Activated CD8-positive, alpha-beta memory T cell treated with anti-CD3 and anti-CD28 coated beads, Interleukin-2, amount 50 U/mL, for 1 hour (primary cell): ENCODE measurements around the gene HOXB7.

Experiments
- DNase-seq: peaks from one replicate; pipeline ENCODE4 v3.0.0-alpha.2; 2020; ENCODE audit errors: extremely low read depth

HOXB7 gene

DNA sequence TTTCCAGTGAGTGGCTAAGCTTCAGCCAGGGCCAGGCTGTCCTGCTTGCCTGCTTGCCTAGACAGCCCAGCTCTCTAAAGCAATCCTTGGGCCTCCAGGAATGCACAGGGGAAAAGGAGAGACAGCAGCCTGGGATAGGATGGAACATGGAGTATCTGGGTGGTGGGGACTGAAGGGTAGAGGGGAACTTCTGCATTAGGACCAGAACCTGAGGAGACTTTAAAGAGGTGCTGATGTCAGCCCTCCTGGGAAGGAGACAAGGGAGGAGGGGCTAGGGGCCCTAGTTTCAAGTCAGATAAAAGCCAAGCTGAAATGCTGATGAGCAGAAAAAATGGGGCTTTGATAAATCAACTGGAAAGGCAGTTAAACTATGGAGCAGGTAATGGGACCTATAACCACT is 1.8 kb downstream of the HOXB7 start:
- no peak for DNase-seq

DNA sequence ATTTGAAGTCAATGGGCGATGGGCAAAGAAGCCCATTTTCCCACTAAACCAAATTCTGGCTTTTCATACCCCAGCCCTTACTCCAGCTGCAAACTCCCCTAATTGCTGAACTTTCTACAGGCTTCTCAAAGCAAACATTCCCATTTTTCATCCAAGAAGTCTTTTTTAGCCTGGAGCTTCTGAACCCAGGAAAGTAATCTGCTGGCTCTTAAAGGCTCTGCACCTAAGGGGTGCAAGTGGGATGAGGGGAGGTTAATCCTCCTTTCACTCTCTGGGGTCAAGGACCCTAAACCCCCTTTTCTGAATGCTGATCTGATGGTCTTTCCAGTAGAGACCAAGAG is 2.4 kb downstream of the HOXB7 start:
- DNase-seq: no peak

DNA sequence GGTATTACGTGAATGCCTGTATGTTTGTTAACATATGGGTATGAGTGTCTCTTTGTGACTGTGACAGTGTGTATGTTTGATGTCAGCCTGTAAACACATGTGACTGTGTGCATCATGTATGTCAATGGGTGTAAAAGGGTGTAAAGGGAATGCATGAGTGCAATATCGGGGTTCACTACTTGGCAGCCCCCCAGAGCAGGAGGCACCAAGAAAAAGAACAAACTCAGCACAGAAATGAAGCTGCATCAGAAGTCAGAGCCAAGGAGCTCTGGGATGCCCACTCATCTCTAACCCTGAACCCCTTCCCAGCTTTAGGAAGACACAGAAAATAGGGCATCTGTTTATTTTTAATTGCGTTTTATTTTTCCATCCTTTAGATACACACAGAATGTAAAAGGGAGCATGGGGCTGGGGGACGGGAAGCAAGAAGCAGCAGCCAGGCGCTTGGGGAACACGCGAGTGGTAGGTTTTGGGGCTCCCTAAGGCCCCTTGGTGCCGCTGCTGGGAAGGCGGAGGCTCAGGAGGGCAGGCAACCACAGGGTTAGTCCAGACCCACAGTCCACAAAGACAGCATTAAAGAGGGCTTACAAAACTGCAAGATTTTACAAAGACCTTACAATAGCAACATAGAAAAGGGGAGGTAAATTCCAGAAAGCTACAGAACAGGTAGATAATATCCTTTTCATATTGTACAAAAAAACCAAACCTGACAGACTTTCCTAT is 3.8 kb downstream of the HOXB7 start:
- DNase-seq: no peak

DNA sequence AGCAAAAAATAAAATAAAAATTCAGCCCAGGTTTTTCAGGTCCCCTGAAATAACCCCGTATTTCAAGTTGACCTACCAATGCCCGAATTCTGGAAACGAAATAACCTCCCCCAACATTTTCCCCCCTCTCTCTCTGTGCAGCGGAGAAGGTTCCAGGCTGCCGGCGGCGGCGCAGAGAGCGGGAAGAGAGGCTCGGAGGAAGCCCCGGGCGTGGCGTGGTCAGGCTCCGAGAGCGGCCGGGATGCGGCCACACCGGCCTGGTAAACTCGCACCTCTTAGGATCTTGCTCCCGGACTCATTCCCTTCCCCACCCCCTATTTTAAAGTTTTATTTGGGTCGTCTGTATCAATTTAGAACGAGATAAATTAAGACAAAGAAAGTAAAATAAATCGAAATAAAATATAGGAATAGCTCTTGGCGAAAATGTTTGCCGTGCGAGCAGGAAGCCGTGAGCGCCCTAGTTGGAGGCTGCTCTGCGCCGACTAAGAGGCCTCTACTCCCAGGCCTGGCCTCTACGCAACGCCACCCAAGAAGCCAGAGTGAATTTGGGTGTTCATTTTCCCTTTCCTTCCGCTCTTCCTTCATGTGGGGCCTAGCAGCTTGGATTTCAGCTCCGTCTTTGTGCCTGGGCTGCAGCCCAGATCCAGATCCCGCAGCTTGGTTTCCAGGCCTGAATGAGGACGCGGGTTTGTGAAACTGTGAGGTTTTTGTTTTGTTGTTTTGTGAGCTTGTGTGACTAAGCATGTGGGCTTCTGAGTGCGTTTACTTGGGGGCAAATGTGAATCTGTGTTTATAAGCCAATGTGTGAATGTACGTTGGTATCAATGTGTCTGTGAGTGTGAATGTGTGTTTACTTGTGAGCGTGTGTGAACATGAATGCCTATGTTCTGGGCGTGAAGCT is 4.6 kb downstream of the HOXB7 start:
- DNase-seq: no peak

DNA sequence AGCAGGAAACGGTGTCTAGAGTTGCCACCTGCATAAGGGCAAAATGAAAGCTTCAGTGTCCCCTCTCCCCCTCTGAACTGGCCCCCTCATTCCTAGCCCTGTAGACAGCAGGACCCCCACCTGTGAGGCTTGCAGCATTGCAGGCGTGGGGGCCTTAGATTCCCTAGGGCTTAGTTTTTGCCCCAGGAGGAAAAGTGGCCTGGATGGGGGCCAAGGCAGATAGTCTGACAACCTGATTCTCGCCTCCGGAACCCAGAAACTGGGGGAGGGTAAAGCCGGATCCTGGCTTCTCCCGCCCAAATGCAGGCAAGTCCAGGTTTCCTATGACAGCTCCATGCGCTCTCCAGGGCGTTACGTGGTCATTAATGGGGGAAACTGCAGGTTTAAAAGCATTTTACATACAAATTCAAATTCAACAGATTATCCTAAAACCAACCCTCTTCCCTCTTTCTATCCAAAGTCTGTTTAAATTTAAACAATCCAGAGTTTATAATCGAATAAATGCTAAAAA is 5.4 kb downstream of the HOXB7 start:
- DNase-seq: no peak

DNA sequence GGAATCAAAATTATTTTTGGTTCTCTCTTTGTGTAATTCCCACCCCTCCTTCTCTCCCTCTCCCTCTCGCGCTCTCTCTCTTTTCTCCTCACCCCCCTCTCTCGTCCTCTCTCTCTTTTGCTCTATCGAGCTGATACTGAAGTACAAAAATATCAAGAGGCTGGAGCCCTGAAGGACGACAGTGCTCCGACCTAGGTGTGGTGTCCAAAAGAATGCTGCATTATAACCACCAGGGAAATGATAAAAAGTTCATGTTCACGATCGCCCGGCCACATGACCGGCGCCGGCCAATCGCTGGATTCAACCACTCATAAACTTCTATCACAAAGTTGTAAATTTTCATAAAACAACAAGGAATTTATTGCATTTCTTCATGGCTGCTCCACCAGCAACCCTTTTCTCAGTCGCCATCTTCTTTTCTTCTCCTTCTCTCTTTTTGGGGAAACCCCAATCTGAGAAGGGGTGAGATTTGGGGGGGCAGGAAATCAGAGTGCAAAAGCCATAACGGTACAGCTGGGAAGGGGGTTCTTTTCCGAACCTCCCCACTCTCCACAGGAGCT is 6.0 kb downstream of the HOXB7 start, which contains the start of gene HOXB6:
HOXB6 (minus strand) TSS at position 217 of the 560 bp plus-strand sequence. CDS start 6,836 bp downstream, outside the sequence.
- no peak for DNase-seq

DNA sequence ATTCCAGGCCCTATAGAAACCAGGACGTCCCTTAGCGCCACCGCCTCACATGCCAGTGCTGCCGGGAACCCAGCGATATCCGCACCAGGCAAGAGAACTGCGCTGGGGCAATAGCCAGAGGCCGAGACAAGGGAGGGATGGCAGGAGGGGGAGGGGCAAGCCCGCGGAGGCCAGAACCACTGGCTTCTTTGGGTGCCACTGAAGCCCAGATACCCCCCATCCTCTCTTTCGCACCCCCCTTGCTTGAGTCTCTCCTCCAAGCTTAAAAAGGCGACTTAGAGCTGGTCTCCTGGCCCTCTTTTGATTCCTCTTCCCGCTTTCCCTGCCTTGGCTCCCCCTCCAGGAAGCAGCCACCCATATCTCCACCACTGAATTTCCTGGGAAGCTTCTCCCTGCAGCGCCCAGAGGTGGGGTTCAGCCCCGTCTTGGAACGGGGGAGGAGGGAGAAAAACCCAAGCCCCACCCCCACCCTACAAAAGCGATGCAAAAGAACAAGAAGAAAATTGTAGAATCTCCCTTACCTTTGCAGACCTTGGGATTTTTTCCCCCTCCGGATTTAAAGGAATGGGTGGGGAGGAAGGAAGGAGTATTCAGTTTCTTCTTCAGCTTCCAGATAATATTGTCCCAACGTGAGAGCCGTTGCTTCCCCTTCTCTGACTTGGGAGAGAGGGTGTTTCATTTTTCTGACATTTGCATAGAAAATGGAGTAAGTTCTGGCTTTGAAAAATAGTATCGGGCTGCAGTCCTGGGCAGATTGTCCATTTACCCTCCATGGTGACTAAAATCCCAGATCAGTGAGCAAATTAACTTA is 6.7 kb downstream of the HOXB7 start:
- no peak for DNase-seq

DNA sequence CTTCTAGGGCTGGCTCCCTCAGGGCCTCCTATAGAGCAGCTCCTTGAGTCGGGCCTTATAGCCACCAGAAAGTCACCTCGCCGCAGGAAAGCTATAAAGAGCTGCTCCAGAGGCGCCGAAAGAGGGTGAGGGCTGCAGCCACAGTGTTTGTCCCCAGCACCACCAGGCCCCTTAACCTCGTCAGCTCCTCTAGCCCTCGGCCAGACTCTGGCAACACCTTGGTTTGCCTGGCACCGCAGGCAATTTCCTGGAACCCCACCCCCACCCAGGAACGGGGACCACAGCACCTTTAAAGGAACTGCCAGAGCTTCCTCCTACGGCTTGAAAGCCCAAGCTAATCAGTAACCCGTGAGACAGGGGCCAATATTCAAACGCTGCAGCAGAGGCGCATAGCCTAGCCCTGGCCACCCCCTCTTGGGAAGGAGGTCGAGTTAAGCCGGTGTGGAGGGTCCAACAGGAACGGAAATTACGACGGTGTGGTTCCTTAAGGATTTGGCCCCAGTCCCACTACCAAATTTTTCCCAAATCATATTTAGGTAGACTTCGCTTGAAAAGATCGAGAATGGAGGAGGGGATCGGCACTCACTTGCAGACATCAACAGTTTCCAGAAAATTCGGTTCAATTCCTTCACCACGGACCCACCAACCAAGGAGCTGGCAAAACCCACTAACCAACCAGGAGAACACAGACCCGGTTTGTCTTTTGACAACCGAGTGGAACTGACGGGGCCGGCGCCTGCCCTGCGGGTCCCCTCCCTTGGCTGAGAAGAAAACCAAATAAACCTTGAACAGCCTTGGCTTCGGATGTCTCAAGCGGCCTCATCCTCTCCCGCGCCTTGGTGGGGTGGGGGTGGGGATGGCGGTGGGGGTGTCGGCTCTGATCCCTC is 9.0 kb downstream of the HOXB7 start:
- no peak for DNase-seq

DNA sequence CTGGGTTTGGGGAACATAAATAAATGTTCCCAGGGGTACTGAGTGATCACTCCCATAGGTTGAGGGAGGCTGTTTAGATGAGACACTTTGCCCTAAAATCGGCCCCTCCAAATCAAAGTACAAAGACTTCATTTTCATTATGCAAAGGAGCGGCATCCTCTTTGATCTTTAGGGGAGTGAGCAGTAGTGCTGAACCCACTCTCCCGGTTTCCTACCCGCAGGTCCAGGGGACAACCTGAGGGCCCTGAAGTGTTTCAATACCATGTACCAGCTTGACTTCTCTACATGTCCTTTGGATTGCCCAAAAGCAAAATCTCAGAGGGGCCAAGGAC is 9.6 kb downstream of the HOXB7 start:
- no peak for DNase-seq

DNA sequence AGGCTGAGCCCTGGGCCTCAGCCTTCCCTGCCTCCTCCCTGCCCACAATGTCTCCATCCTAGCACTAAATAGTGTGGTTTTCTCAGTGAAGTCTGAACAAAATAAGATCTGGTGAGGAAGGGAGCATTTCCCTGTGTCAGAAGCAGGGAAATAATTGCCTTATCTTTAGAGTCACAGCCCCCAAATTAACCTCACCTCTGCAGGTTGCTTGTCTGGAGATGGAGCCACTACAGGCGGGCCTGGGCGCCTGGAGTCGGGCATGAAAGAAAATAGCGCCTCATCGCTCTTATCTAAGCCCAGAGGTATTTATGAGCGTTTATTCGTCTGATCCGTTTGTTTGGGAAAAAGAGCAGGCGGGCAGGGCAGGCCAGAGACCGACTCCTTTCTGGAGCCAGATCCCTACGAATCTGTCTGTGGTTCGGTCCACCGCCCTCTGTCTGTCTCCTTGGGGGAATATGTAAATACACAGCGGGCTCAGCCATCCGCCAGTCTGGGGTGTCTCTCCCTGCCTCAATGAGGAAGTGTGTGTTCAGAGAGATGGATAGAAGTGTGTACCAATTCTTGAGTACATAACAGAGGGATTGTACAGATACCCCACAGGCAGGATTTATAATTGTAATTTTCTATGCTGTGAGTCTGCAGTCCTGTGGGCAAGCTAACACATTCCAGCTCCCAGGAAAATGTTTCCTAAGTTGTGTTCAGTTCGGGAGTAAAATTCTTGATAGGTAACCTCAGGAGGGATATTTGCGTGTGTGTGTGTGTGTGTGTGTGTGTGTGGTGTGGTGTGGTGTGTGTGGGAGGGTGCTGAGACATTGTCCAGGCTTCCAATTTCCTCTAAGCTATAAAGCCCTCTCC is 10.3 kb downstream of the HOXB7 start:
- DNase-seq: no peak

DNA sequence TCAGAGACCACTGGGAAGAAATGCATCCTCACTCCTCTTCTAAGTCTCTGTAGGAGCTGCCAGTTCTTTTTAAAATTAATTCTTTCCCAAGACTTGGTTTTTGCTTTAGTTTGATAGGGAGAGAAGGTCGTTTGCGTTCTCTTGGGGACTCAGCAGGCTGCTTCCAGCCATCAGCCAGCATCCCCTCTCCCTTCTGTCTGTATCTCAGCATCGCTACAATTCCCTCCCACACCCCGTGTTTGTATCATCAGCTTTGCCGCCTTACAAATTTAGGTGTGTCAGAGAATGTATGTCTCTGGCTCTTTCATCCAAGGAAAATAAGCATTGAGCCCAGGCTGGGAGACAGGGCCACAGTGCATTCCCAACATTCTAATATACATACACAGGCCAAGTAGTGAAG is 11.5 kb downstream of the HOXB7 start:
- no peak for DNase-seq

DNA sequence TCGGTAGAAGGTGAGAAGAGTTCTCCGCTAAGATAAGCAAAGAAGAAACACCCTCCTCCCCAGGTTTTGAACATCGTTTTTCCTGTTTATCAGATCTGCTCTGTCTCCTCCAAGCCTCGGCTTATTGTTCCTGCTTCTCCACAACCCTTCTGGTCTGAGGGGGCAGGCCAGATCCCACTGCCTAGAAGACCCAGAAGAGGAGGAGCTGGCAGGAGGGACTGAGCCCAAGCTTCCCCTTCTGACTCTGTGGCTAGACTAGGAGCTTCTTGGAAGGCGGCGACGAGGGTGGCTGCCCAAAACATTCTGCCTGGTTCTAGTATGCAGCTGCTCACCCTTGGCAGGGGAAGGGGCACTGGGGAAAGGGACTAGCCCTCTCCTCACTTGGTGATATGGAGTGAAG is 12.1 kb downstream of the HOXB7 start:
- DNase-seq: no peak

DNA sequence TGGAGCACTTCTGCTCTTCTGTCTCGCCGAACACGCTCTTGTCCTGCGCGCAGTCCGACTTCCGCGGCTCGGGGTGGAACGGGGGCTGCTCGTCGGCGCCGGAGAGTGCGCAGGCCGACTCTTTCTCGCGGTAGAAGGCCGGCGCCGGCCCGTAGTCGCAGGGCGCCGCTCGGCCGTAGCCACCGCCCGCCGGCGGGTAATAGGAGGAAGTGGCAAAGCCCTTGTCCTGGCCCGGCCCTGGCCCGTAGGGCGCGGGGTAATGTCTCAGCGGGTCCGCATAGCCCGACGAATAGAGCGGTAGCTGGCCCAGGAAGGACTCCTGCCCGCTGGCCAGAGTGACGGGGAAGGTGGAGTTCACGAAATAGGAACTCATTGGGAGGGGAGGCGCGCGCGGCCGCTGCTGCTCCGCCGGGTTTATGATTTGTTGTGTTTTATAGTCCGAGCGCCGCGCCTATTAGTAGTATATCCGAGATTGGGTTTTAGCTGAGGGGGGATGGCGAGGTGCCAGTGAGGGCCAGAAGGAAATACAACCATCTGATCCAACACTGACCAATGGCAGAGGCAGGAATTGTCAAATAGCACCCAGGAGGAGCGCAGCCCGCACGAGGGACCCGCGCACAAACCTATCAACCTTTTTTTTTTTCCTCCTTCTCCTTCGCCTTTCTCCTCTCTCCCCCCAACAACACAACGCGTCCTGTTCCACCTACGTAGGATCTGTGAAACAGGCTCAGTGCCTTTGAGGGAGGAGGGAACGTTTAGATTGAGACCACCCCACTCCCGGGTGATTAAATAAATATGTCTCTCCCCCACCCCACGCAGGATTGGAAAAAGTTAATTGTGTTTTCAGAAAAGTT is 12.8 kb downstream of the HOXB7 start:
- no peak for DNase-seq

DNA sequence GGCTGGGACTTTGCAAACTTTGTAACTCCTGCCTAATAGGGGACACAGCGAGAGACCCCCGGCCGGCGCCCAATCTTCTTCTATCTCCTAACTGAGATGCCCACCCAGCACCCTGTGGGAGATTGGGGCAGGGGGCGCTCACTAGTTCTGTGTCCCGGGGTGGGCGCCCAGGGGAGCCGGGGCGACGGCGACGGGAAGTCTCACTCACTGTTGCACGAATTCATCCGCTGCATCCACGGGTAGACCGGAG is 13.4 kb downstream of the HOXB7 start:
- DNase-seq: no peak

DNA sequence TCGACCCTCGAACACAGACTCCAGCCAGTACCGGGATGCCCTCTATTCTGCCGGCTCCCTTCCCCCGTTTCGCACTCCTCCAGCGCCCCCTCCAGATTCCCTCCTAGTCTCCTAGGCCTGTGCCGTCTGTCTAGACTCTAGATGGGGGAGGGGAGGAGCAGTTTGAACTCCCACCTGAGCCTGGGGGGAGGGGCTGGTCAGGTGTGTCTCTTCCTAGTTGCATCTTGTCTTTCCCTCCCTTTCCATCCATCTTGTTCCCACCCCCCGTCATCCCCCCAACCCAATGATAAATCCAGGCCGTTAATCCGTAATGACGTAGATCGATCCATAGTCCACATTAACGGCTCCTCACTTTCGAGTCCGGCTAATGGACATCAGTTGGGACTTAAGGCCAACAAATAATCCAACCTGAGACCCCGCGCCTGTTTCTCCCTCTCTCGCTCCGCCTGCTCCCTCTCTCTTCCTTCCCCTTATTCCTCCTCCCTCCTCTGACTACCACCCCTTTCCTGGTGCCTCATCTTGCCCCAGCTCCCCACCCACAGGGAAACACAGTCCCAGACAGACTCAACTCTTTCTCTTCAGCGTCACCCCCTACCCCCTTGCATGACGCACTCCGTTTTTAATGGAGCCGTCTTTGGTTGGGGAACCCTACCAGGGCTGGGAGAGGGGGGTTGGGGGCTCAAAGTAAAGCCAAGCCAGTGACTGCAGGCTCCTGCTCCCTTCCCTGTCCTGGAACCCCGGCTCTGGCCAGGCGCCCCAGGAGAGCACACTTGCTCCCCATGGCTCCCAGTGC is 13.9 kb downstream of the HOXB7 start:
- DNase-seq: no peak

DNA sequence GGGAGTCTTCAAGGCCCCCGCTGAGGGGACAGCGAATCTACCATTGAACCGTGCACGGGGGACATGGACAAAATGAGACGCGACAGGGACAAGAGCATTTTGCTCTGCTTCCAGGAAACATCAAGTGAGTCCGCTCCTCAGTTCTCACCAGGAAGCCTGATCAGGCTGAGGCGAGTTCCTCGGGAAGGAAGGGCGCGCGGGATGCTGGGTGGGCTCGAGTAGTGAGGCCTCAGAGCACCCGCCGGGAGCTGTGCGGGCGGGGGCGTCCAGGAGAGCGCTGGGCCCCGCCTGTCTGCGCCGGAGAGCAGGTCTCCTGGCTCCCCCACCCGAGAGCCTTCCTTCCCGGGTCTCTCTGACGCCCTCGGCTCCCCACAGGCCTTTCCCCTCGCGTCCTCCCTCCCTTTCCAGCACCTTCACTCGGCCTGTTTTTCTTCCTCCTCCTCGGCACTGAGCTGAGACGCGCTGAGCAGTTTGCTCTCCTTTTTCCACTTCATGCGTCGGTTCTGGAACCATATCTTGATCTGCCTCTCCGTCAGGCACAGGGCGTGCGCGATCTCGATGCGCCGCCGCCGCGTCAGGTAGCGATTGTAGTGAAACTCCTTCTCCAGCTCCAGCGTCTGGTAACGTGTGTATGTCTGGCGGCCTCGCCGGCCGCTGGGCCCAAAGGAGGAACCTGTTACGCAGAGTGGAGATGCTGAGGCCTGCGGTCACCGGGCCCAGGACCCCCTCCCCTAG is 14.7 kb downstream of the HOXB7 start:
- DNase-seq: no peak

DNA sequence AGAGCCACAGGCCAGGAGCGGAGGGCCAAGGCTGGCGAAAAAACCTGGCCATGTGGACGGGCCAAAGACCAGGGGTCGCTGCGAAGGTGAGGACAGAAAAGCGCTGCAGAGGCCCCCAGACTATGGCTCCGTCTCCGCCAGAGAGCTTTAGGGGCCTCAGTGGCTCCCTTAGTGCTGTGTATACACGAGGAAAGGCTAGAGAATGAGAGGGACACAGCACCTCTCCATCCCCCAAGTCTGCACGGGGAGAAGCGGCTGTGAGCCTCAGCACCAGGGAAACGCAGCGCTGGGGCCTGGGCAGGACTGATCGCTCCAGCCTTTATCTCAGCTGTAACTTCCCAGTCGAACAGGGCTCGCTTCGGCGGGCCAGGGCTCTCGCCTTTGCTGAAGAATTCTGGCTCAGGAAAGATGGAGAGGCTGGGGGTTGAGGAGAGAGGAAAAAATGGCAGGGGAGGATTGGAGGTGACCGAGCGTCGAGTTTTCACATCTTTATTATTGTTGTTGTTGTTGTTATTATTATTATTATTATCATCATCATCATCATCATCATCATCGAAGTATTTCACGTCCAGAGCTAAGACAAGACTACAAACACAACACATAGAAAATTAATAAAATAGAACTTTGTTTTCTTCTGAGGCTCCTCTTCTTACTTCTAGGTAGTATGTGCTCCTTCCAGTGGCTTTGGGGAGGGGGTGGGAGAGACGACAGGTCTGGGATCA is 15.4 kb downstream of the HOXB7 start:
- no peak for DNase-seq
